Endothelial cell of umbilical vein (primary cell): ENCODE measurements around the gene CYP11A1. TPM values are rescaled to one million over a fixed set of nuclear protein-coding genes. Genes with fewer than 3 reads are reported as not detected.

Experiments used
- BruUV-seq: library from RNA; stranded (reverse); fragments of 400-500 nt; replicated peaks from 2 replicates; lab custom pipeline; 2021; lab: Mats Ljungman, UMichigan
- CTCF ChIA-PET: fragments of 300-600, 350-600 bp; sonication (Branson Sonifier 250); formaldehyde crosslinking; loops from one replicate; lab custom pipeline; 2021; ENCODE audit warnings: antibody characterized with exemption, inconsistent platforms; lab: Charles Lee
- POLR2A ChIA-PET: fragments of 300-600, 350-600 bp; sonication (Branson Sonifier 250); formaldehyde crosslinking; loops from one replicate; lab custom pipeline; 2021; ENCODE audit warnings: antibody characterized with exemption, inconsistent platforms; lab: Charles Lee
- DNase-seq: peaks from one replicate; pipeline ENCODE4 v3.0.0-alpha.2; 2011; ENCODE audit warnings: low read depth, low spot score
- FAIRE-seq: peaks from 2 replicates; lab custom pipeline; 2011; peaks lifted over from hg19 to GRCh38; lab: Jason Lieb, UNC
- H2AFZ ChIP-seq: 2 replicates; pipeline ENCODE4 v1.6.0; 2012; ENCODE audit warnings: low read depth, low read length, control low read depth, inconsistent platforms
- H3K27ac ChIP-seq: 2 replicates; pipeline ENCODE4 v1.5.1; 2011; ENCODE audit warnings: low read depth, mild to moderate bottlenecking, control low read depth, low read length, moderate library complexity; ENCODE audit not compliant: insufficient read depth
- H3K27me3 ChIP-seq, 2 experiments: 2 replicates each; pipeline versions ENCODE4 v1.6.0 to v1.6.1; 2011; ENCODE audit warnings: low read length in 2 of 2, mixed read lengths in 1 of 2; ENCODE audit not compliant: control insufficient read depth in 2 of 2, insufficient read depth in 2 of 2
- H3K36me3 ChIP-seq, 2 experiments: 2 replicates in 1 of 2; 3 replicates in 1 of 2; pipeline ENCODE4 v1.5.1; 2011; ENCODE audit warnings: low read length in 2 of 2, mild to moderate bottlenecking in 1 of 2, moderate library complexity in 1 of 2; ENCODE audit not compliant: control insufficient read depth in 2 of 2, insufficient read depth in 2 of 2; ENCODE audit errors: extremely low read depth in 1 of 2
- H3K4me1 ChIP-seq: 3 replicates; pipeline ENCODE4 v1.5.1; 2011; ENCODE audit warnings: mild to moderate bottlenecking, low read length; ENCODE audit not compliant: control insufficient read depth, insufficient read depth; ENCODE audit errors: extremely low read depth
- H3K4me2 ChIP-seq: 2 replicates; pipeline ENCODE4 v1.6.1; 2011; ENCODE audit warnings: low read length, control low read depth, mixed read lengths; ENCODE audit not compliant: insufficient read depth
- H3K4me3 ChIP-seq, 3 experiments: fragments of 200-600 bp in 1 of 3; sonication (generic), shearing (Covaris generic) in 1 of 3; replicated peaks in 1 of 3; 2 replicates each; pipeline ENCODE4 v1.5.1; 2011 to 2016; ENCODE audit warnings: control low read depth in 3 of 3, low read length in 3 of 3, mild to moderate bottlenecking in 2 of 3, inconsistent platforms in 1 of 3, low read depth in 1 of 3, moderate library complexity in 1 of 3; ENCODE audit not compliant: insufficient read depth in 1 of 3
- H3K79me2 ChIP-seq: 2 replicates; pipeline ENCODE4 v1.6.0; 2012; ENCODE audit warnings: low read length, inconsistent platforms; ENCODE audit not compliant: control insufficient read depth, insufficient read depth
- H3K9ac ChIP-seq: replicated peaks from 2 replicates; pipeline ENCODE3; 2011; ENCODE audit warnings: low read length, control low read depth; ENCODE audit not compliant: insufficient read depth; ENCODE audit errors: extremely low read depth
- H3K9me1 ChIP-seq: replicated peaks from 3 replicates; pipeline ENCODE4 v1.6.0; 2011; ENCODE audit warnings: mild to moderate bottlenecking, low read length; ENCODE audit not compliant: control insufficient read depth, insufficient read depth; ENCODE audit errors: extremely low read depth
- H3K9me3 ChIP-seq: replicated peaks from 2 replicates; pipeline ENCODE4 v1.5.1; 2012; ENCODE audit warnings: low read length, inconsistent platforms; ENCODE audit not compliant: control insufficient read depth, insufficient read depth
- H4K20me1 ChIP-seq: replicated peaks from 2 replicates; pipeline ENCODE3; 2011; ENCODE audit warnings: mild to moderate bottlenecking, low read length; ENCODE audit not compliant: control insufficient read depth, insufficient read depth; ENCODE audit errors: extremely low read depth
- CTCF ChIP-seq, 2 donors: IDR thresholded peaks; 1 replicate in 1 of 2; 2 replicates in 1 of 2; pipeline ENCODE4 v1.5.1; 2011; ENCODE audit warnings: low read length in 2 of 2, mild to moderate bottlenecking in 2 of 2, moderate library complexity in 2 of 2, control low read depth in 1 of 2, inconsistent platforms in 1 of 2, low read depth in 1 of 2; ENCODE audit not compliant: insufficient read depth in 1 of 2; ENCODE audit errors: extremely low read depth in 1 of 2
- EZH2 ChIP-seq: IDR thresholded peaks from 2 replicates; pipeline ENCODE4 v1.6.1; 2012; ENCODE audit warnings: borderline replicate concordance, low read depth, mild to moderate bottlenecking, moderate library complexity, low read length, inconsistent platforms; ENCODE audit not compliant: severe bottlenecking
- FOS ChIP-seq: IDR thresholded peaks from 2 replicates; pipeline ENCODE4 v1.6.1; 2011; ENCODE audit warnings: mild to moderate bottlenecking, low read length, moderate library complexity, borderline replicate concordance; ENCODE audit not compliant: insufficient read depth
- GATA2 ChIP-seq: IDR thresholded peaks from 2 replicates; pipeline ENCODE4 v1.7.0; 2011; ENCODE audit warnings: low read depth, mild to moderate bottlenecking, moderate library complexity, mixed read lengths, low read length; ENCODE audit not compliant: insufficient read length, insufficient read depth
- JUN ChIP-seq: IDR thresholded peaks from 2 replicates; pipeline ENCODE4 v1.6.1; 2011; ENCODE audit warnings: borderline replicate concordance, low read depth; ENCODE audit not compliant: insufficient read length, insufficient read depth
- MAX ChIP-seq: IDR thresholded peaks from 2 replicates; pipeline ENCODE4 v1.6.1; 2011; ENCODE audit not compliant: insufficient read depth, insufficient read length
- MYC ChIP-seq: IDR thresholded peaks from one replicate; pipeline ENCODE4 v1.6.1; 2011; ENCODE audit warnings: mild to moderate bottlenecking, low read depth, low read length
- POLR2A ChIP-seq: IDR thresholded peaks from 2 replicates; pipeline ENCODE4 v1.6.1; 2012; ENCODE audit warnings: low read depth, mild to moderate bottlenecking, control low read depth, low read length
- POLR2AphosphoS5 ChIP-seq: IDR thresholded peaks from 2 replicates; pipeline ENCODE4 v1.6.1; 2012; ENCODE audit warnings: low read depth, mild to moderate bottlenecking, control low read depth, low read length, moderate library complexity; ENCODE audit not compliant: insufficient read depth
- dilution Hi-C: fragments of 300-500 bp; cut with MboI; formaldehyde crosslinking; loops from one replicate; pipeline ENCODE4 v1.15.0; 2019; ENCODE audit warnings: low sequenced_read_pairs; ENCODE audit not compliant: extremely low pct_ligation_motif_present
- intact Hi-C: fragments of 100-400 bp; cut with micrococcal nuclease; formaldehyde crosslinking; loops from one replicate; pipeline ENCODE4 v1.10.0; 2022
- polyA plus RNA-seq, 4 experiments: library from polyadenylated mRNA; depleted of rRNA in 3 of 4; stranded (reverse) in 3 of 4; unstranded in 1 of 4; fragments of >200 nt; gene quantifications; 2 replicates each; pipeline versions ENCODE4 v1.2.1 to v1.2.3, GENCODE V29; 2011 to 2012; ENCODE audit warnings: missing spikeins in 1 of 4
- total RNA-seq: library from RNA; stranded (reverse); gene quantifications from 2 replicates; pipeline ENCODE4 v1.2.3, GENCODE V29; 2021

The CYP11A1 gene
- total and polyA plus RNA-seq, 2 donors (not counting 3 experiments of a cell fraction or from before 2014, with no cell fraction given): 0.08 TPM; not detected in 1

- no peak overlapping the region for H3K4me2 ChIP-seq
- no peaks in the 10 kb centered on the region for H4K20me1 ChIP-seq
- intact Hi-C loops (no loop called here), dilution Hi-C loops (no loop called here)
- no peaks in the 10 kb centered on the region for H3K4me1 ChIP-seq
- no peaks in the 10 kb centered on the region for H3K79me2 ChIP-seq
- DNase-seq (no peak), FAIRE-seq (no peak)
- no peak overlapping the region for H3K4me3 ChIP-seq
- H3K36me3 ChIP-seq: no peaks in the 10 kb centered on the region
- ChIA-PET POLR2A (interaction anchor here (0.7 kb wide), 1 partner anchor 54 kb away, joined by 4 read pairs; no protein-coding TSS in a partner anchor), CTCF (interaction anchor here (0.6 to 2.0 kb wide), 2 partner anchors 31 to 836 kb away, joined by 3 to 5 read pairs; no protein-coding TSS in a partner anchor)
- no peaks in the 10 kb centered on the region for H3K9me3 ChIP-seq
- no peaks in the 10 kb centered on the region for H3K9me1 ChIP-seq
- H3K27ac ChIP-seq: no peak overlapping the region
- no TSS peak for BruUV-seq
- peaks cover 2 to 8% of the 10 kb centered on the region in 2 experiments for H3K27me3 ChIP-seq
- no peak overlapping the region for H2AFZ ChIP-seq
- H3K9ac ChIP-seq: no peak overlapping the region
- TF ChIP-seq JUN: no peak
- no peak for TF ChIP-seq FOS
- TF ChIP-seq CTCF (IDR thresholded peaks at IDR 0.05; ENCODE audit: extremely low read depth in 1 of 2, insufficient read depth in 1 of 2, low read depth in 1 of 2, low read length in 2 of 2): no peak
- TF ChIP-seq POLR2AphosphoS5: no peak
- no peak for TF ChIP-seq POLR2A
- no peak for TF ChIP-seq MYC
- TF ChIP-seq GATA2: no peak
- no peak for TF ChIP-seq MAX
- no peak for TF ChIP-seq EZH2
These were observed 15.8 kb downstream of the CYP11A1 start for GRCh38 chr15:74351670-74352069.
